Hematopoietic multipotent progenitor cell treated with erythropoietin and hydrocortisone succinate and interleukin-3 and kit ligand, for 15 days (in vitro differentiated cells): Measurements from ENCODE around the gene P2RX7.

Source experiments
- DNase-seq: peaks from one replicate; pipeline ENCODE4 v3.0.0-alpha.2; 2015; ENCODE audit warnings: low spot score

The P2RX7 gene

DNA sequence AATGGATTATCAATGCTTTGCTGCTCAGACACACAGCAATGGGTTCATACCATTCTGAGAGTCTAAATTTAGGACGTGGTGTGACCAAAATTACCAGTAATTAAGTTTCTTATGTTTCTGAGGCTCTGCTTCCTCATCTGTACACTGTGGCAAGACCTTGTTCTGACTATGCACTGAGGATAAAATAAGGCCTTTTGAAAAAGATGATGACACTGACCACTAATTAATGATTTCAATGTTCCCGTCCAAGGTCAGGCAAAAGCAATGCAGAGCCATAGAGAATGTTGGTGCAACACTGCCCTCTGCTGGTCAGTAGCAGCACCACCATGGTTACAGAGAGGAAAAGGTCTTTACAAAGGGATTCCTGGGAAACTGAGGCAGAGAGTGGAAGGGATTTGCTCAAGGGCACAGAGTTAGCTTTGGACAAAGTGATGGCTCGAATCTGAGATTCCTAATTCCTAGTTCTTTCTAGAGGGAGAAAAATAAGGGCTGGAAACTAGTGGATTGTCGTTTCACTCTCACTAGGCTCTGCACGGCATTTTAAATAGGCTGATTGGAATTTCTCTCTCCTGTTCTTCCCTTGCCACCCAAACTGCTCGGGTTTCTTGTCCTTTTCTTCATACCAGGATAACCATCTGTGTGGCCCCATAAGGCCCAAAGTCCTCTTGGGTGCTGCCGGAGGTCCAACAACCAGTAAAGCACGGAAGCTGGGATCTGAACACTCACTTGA is 22.3 kb upstream of the P2RX7 start:
- peak; percentile 70 for DNase-seq

DNA sequence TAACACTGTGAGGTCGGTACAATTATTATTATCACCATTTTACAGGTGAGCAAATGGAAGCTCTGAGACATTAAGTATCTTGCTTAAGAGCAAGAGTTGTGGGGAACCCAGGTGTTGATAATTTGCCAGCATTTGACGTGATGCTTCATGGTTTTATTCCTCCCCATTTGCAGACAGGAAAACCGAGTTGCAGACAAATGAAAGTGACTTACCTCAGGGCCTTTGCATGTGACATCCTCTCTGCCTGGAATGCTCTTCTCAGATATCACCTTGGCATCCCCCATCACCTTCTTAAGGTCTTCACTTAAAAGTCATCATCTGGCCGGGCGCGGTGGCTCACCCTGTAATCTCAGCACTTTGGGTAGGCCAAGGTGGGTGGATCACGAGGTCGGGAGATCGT is 21.0 kb upstream of the P2RX7 start:
- no peak for DNase-seq

DNA sequence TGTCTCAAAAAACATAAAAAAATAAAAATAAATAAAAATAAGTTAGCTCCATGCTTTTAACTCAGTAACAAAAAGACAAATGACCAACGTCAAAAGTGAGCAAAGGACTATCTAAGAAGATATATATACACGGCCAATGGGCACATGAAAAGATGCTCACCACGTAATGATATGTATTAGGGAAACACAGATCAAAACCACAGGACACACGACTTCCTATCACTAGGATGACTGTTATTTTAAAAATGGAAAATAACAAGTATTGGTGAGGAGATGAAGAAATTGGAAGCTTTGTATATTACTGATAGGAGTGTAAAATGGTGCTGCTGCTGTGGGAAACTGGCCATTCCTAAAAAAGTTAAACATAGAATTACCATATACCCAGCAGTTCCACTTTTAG is 20.2 kb upstream of the P2RX7 start:
- no peak for DNase-seq

DNA sequence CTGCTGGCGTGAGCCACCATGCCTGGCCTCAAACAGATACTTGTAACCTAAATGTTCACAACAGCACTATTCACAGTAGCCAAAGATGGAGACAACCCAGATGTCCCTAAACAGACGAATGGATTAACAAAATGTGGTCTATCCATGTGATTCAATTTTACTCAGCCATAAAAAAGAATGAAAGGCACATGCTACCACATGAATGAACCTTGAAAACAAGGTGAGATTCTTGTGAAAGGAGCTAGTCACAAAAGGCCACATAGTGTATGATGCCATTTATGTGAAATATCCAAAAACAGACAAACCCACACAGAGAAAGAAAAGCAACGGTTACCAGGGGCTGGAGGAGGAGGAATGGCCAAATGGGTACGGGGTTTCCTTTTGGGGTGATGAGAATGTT is 19.6 kb upstream of the P2RX7 start:
- no peak for DNase-seq

DNA sequence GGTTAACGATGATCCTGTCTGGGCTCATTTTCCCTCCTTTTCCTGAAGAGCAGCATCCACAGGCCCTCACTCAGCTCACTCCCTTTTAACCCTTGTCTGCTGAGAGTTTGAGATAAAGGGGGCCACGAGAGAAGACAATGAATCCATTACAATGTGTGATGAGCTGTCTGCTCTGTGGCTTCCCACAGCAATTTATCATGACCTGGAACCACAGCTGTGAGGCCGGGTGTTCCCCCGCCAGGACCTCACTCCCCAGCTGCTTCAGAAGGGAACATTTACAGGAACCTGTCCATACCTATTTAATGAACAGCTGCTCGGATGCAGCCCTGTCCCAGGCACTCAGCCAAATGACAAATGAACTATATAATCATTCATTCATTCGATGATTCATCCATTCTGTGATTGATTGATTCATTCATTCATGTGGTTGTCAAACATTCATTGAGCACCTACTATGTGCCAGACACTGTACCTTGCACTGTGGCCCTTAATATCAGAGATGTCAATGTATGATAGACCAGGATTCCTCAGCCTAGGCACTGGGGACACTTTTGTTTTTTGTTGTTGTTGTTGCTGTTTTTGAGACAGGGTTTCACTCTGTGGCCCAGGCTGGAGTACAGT is 18.5 kb upstream of the P2RX7 start:
- DNase-seq, result no peak

DNA sequence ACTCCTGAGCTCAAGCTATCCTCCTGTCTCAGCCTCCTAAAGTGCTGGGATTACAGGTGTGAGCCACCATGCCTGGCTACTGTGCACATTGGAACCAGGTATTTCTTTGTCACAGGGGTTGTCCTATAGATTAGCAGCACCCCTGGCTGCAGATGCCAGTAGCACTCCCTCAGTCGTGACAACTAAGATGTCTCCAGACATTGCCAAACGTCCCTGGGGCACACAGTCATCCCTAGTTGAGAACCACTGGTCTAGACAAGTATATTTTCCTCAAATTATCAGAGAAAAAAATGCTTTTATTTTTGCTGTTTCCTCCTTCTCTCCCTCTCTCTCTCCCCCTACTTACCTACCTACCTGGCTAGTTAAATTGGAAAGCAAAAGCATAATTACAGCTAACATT is 17.9 kb upstream of the P2RX7 start:
- no peak for DNase-seq

DNA sequence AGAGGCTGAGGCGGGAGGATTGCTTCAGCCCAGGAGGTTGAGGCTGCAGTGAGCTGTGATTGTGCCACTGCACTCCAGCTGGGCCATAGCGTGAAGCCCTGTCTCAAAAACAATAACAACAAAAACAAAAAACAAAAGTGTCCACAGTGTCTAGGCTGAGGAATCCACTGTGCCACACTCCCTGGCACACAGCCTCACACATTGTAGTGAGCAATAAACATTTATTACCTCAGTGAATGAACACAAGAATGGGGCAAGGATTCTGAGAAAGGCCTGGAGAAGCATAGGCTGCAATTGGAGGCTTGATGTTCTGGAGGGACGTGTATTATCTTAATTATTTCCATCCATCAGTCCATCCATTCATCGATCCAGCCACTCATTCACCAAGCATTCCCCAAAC is 17.1 kb upstream of the P2RX7 start:
- no peak for DNase-seq

DNA sequence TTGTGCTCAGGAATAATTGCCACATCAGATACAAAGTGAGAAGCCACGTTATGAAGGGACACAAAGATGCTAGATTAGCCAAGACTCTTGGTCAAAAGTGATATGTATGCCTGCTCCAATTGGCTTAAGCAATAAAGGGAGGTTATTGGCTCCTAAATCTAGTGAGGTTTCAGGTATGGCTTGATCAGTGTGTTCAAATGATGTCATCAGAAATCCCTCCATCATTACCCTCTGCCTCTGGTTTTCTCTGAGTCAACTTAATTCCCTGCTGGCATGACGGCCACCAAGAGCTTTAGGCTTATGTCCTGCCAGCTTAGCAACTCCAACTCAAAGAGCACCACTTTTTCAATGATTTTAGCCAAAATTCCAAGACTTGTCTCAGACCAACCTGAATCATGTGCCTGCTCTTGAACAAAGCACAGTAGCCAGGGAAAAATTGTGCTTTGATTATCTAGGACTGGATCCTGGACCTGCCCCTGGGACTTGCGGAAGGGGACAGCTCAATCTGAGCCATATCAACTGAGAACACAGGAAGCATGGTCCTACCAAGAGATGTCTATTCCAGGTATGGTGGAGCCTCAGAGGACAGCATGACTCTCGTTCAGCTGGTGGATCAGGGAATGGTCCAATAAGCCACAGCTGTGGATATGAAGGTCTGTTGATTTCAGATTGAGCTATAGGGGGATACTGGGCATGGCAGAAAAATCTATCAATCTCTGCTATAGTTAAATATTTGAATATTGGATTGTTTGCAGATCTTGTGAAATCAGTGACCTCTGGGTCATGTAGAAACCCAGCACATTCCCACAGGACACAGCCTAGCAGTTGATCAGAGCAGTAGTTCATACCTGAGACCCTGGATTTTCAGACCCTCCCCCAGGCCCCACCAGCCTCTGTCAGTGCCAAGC is 16.1 kb upstream of the P2RX7 start:
- no peak for DNase-seq

DNA sequence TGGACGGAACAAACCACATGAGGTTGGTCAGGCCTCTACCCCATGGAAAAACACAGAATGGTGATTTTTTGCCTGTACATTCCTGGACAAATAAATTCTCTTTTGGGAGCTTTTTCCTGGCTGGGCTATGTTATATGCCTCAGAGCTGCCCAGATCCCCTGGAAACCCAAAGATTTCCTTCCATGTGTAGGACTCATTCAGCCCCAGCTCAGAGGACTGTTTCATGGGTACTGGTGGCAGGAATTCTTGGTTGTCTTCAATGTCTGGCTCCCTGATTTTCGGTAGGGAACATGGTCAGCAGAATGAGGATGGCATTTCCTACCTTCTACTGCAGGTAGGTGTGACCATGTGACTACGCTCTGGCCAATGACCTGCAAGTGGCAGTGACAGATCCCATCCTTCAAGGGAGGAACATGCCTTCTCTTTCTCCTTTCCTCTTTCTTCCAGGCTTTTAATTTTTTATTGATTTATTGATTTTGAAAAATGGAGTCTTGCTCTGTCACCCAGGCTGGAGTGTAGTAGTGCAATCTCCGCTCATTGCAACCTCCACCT is 15.4 kb upstream of the P2RX7 start:
- DNase-seq, result no peak

DNA sequence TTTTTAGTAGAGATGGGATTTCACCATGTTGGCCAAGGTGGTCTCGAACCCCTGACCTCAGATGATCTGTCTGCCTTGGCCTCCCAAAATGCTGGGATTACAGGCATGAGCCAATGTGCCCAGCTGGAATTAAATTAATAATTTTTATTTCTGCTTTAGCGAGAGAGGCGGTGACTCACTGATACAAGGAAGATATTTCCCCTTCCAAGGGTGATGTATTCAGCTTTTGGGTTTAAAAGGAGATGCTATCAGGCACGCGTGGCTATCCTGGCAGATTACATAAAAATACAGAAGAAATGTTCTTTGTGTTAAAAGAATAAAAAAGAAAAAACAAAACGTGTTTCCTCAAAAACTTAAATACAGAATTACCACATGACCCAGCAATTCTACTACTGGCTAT is 12.4 kb upstream of the P2RX7 start:
- DNase-seq, result no peak

DNA sequence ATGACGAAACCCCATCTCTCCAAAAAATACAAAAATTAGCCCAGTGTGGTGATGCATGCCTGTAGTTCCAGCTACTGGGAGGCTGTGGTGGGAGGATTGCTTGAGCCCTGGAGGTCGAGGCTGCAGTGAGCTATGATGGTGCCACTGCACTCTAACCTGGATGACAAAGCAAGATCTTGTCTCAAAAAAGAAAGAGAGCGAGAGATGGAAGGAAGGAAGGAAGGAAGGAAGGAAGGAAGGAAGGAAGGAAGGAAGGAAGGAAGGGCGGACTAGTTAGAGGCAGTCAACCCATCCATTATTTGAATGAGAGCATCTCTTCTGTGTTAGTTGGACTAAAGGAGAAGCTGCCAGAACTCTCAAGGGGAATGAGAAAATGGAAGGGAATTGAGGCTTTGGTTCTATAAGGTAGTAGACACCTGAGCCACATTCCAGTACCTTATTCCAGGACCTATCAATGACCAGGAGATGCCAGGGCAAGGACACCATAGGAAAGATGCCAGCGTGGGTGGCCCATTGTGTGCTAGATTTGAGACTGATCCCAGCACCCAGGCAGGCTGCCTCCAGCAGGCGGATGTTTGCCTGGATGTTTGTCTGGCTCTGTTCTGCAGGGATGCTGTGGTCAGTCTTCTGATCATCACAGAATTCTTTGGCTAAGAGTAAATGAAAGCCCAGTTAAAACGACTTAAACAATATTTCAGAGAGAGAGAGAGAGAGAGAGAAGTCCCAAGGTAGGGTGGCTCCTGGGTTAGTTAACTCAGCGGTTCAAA is 11.5 kb upstream of the P2RX7 start:
- no peak for DNase-seq

DNA sequence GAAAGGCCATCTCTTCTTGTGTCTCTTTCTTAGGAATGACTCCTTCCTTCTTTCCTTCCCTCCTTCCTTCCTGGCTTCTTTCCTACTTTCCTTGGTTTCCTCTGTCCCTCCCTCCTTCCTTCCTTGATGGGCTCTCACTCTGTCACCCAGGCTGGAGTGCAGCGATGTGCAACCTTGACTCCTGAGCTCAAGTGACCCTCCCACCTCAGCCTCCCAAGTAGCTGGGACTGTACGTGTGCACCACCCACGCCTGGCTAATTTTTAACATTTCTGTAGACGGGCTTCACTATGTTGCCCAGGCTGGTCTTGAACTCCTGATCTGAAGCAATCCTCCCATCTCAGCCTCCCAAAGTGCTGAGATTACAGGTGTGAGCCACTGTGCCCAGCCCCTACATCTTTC is 10.9 kb upstream of the P2RX7 start:
- DNase-seq, result no peak

DNA sequence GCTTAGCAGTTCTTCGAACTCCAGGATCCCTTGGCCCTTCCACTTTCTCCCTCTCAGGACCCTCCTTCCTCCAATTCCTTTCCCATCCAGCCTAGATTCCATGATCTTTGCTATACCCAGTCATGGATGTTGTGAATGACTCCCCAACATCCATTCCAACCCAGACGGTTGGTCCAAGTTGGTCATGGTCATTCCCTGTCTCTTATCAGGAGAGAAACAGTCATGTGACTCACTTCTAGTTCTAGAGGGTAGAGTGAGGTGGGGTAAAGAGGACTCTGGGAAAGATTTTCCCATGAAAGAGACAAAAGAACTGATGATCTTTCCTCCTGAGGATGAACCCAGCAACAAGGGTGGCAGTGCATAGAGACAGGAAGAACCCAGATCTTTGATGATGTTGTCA is 9.2 kb upstream of the P2RX7 start:
- no peak for DNase-seq

DNA sequence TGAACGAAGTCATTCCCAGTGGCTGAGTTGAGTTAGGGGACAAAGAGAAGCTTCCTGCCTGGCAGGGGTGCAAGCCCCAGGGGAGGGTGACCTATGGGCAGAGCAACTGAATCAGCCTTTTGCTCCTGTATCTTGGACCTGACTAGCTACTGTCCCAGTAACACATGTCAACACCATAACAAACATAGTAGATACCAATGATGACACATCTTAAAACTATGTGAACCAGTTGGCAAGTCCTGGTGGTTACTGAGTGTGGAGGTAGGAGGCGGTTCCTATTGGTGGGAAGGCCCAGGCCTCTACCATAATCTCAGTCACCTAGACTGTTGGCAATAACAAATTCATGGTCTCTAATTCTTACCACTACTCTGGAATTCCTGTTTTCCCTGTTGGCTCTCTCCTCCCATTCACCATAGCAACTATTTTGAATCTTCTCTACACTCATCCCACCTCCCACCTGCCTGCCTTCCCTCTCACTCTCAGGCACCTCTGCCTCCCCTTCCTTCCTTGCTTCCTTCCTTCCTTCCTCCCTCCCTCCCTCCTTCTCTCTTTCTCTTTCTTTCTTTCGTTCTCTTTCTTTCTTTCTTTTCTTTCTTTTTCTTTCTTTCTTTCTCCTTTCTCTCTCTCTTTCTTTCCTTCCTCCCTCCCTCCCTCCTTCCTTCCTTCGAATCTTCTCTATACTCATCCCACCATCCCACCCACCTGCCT is 8.1 kb upstream of the P2RX7 start:
- DNase-seq, result no peak

DNA sequence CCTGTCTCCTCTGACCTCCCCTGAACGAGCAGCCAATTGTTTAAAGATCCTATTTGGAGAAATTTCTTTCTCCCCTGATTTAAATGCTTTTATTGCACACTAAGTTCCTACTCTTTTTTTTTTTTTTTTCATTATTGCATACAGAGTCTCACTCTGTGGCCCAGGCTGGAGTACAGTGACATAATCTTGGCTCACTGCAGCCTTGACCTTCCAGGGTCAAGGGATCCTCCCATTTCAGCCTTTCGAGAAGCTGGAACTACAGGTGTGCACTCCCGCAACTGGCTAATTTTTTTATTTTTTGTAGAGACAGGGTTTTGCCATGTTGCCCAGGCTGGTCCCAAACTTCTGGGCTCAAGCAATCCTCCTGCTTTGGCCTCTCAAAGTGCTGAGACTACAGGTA is 5.2 kb upstream of the P2RX7 start:
- DNase-seq, result no peak

DNA sequence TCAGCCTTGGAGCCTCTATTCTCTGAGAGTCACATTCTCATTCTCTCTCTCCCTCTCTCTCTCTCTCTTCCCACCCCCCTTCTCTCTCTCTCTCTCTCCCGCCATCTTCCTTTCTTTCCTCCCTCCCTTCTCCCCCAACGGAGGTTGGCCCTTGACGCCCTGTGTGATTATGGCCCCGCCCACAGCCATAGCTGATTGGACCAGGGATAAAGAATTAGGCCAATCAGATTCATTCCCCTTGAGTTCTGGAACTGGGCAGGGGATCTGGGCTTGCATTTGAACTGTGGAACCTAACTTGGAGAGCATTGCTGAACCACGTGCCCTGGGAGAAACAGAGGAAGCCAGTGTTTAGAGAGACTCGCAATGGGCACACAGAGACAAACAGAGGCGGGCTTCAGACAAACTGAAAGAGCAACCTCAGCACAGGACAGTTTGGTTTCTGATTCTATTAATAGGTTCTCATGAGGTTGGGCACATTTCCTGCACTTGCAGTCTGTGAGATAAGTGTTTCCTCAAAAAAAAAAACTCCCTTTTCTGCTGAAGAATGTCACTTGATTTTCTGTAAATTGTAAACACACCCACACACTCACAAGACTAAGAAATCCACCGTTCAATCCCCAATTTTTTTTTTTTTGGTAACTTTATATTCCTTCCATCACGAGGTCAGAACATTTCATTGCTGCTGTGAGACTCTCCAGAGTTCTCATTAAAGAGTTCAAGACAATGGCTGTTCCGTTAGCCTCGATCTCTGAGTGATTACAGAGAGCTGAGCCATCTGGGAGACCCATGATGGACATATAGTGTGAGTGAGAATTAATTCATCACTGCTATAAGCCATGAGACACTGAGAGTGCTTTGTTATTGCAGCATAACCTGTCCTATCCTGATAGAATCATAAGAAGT is 3.5 kb upstream of the P2RX7 start:
- peak; percentile 60 for DNase-seq

DNA sequence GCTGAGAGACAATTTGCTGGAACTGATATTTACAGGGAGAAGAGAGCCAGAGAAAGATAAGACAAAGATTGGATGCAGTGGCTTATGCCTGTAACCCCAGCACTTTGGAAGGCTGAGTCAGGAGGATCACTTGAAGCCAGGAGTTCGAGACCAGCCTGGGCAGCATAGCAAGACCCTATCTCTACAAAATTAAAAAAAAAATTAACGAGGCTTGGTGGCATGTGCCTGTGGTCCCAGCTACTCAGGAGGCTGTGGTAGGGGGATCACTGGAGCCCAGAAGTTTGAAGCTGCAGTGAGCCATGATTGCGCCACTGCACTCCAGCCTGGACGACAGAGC is 2.9 kb upstream of the P2RX7 start:
- no peak for DNase-seq

DNA sequence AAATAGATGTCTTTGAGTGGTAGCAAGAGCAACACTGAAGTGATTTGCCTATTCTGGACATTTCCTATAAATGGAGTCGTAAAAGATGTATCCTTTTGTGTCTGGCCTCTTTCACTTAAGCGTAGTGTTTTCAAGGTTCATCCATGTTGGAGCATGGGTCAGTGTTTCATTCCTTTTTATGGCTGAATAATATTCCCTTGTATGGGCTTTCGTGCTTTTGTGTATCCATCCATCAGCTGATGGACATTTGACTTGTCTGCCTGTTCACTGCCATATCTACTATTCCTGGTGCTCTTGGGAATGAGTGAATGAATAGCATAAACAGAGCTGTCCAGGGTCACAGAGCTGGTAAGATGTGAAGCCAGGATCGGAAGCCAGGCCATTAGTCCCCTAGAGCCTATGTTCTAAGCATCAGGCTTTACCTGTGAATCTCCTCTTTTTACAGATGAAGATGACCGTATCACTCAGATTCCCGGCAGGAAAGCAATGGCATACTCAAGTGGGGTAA is 1.8 kb upstream of the P2RX7 start:
- no peak for DNase-seq

DNA sequence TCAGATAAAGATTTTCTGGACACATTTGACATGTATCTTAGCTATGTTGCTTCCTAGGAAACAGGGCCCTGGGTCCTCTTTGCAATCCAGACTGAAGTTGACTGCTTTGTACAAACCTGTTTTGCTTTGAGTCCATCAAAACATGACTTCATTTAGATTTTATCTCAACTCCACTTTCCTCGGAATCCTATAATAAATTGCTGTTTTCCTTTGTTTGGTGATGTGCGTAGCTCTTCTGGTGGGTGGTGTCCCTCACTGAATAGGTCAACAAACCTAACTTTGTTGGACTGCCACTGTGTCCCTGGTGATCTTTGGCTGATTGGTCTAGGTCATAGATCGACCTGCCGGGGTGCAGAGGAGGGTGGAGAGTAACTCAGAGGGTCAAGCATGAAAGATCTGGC is 735 bp upstream of the P2RX7 start:
- no peak for DNase-seq

DNA sequence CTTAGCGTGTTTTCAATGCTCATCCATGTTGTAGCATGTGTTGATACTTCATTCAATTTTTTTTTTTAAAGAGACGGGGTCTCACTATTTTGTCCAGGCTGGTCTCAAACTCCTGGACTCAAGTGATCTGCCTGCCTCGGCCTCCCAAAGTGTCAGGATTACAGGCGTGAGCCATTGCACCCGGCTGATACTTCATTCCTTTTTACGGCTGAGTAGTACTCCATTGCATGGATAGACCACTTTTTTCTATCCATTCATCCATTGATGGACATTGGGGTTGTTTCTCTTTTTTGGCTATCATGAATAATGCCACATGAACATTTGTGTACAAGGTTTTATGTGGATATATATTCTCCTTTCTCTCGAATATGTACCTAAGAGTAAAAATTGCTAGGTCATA is 1.2 kb downstream of the P2RX7 start:
- no peak for DNase-seq
